Esophagus squamous epithelium (tissue), 4 donors: ENCODE results near the gene PIPOX.

Experiments
- POLR2A ChIP-seq, 4 donors: fragments of 450-650 bp; IDR thresholded peaks; one replicate each; pipeline ENCODE4 v1.6.1; 2017; ENCODE audit warnings: antibody characterized with exemption in 4 of 4, mild to moderate bottlenecking in 4 of 4, moderate library complexity in 3 of 4
- TF ChIP-seq, protein P1 (sequence below), 6 experiments: fragments of 450-650 bp in 4 of 6; fragments of 200-600 bp in 2 of 6; sonication (generic) in 2 of 6; IDR thresholded peaks; one replicate each; pipeline ENCODE4 v1.5.1; 2016 to 2019; ENCODE audit warnings: antibody characterized with exemption in 6 of 6, mild to moderate bottlenecking in 4 of 6, moderate library complexity in 4 of 6

DNA sequence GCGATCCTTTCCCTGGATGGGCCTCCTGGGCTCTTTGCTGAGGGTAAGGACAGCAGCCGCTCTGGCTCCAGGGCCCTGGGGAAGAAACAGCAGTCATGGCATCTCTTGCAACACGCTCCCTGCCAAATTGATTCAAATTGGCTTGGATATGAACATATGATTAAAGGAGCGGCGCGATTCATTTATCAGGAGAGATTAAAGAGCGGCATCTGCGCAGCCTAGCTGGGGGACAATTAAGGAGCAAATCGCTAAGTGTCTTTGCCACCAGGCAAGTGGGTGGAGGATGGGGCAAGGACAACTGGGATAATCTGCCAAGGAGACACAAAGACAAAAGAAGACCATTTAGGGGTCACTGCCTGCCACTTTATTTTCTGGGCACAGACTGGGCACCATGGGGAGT is 27.8 kb downstream of the PIPOX start:
- TF ChIP-seq, protein P1, sequence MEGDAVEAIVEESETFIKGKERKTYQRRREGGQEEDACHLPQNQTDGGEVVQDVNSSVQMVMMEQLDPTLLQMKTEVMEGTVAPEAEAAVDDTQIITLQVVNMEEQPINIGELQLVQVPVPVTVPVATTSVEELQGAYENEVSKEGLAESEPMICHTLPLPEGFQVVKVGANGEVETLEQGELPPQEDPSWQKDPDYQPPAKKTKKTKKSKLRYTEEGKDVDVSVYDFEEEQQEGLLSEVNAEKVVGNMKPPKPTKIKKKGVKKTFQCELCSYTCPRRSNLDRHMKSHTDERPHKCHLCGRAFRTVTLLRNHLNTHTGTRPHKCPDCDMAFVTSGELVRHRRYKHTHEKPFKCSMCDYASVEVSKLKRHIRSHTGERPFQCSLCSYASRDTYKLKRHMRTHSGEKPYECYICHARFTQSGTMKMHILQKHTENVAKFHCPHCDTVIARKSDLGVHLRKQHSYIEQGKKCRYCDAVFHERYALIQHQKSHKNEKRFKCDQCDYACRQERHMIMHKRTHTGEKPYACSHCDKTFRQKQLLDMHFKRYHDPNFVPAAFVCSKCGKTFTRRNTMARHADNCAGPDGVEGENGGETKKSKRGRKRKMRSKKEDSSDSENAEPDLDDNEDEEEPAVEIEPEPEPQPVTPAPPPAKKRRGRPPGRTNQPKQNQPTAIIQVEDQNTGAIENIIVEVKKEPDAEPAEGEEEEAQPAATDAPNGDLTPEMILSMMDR (IDR thresholded peaks at IDR 0.05) = no peak
- TF ChIP-seq POLR2A (IDR thresholded peaks at IDR 0.05) = no peak
